ENCODE data around the gene FN1.

- TF ChIP-seq POLR2AphosphoS5 (IDR thresholded peaks at IDR 0.05) (no peak), EP300 (IDR thresholded peaks at IDR 0.05; ENCODE audit: low read depth) (no peak), CTCF (IDR thresholded peaks at IDR 0.05) (no peak)
These were observed 60.4 kb downstream of the FN1 start for GRCh38 chr2:215375467-215375830.

Measured in transverse colon (tissue), 4 donors.